Measurements from ENCODE around the gene SYNE1. TPM values are rescaled to one million over a fixed set of nuclear protein-coding genes. Genes with fewer than 3 reads are reported as not detected.
"Not testable (repeated sequence)": the region's sequence is repeated elsewhere in the genome, so short reads cannot be mapped to it uniquely, and the experiment has no call there.

The SYNE1 gene
- total RNA-seq, 2 donors from 2014 or later = 15.8 to 30.1 TPM

DNA sequence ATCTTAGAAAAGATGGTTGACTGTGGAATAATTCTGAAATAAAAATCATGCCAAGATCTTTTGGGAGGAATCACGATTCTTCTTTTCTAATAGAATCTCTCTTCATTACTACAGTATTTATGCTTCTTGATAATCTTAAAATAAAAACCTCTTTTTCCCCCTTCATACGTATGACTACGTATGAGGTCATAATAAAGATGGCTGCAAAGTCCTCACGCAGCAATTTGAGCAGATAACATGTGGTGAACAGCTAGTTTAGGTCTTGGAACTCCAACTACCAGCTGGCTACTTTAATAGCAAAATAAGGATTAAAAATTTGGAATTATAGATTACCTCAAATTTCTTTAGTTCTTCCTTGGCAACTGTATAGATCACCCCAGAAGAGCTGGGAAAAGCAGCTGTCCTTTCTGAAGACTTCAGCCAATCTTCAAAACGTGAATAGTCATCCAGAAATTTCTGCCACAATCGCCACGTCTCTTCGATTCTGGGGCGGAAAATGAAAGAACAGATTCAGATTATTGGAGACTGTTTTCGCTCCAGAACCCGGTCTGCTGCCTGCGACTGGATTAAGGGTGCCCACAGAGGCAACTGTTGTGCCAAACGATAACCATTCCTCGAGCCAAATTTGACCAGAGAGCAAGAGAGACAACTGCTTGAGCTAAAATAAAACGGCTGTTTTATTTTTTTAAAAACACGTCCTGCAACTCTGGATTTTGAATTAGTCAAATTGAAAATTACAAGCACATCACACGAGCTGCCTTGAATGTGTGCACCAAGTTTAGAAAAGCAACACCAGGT is 482.4 kb downstream of the SYNE1 start:
- DNase-seq (no peak), ATAC-seq (no peak)
- intact Hi-C loops (cut with DNase I, micrococcal nuclease) = no loop called here

DNA sequence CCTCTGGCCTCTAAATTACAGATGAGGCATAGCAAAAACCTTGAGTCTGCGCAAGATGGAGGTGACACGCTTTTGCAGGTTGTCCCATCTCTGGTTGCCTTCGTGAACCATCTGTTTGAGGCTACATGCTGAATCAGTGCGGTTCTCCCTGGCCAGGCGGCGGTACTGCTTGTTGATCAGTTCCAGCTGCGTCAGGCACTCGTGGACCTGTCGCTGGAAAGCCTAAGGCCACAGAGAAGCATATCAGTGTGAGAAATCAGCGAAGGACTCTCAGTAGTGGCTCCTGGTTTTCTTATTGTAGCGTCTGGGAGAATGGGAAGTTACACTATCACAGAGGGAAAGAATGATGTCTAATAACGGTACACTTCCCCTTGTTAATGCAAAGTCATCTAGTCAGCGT is 485.2 kb downstream of the SYNE1 start:
- no peak for ATAC-seq
- no peak for DNase-seq
- intact Hi-C loops (cut with DNase I, micrococcal nuclease) = no loop called here

- intact Hi-C loops (cut with DNase I, micrococcal nuclease) = no loop called here
- ATAC-seq (no peak), DNase-seq (no peak)
Observed at GRCh38 chr6:152150196-152150595, 487.0 kb downstream of the SYNE1 start.

DNA sequence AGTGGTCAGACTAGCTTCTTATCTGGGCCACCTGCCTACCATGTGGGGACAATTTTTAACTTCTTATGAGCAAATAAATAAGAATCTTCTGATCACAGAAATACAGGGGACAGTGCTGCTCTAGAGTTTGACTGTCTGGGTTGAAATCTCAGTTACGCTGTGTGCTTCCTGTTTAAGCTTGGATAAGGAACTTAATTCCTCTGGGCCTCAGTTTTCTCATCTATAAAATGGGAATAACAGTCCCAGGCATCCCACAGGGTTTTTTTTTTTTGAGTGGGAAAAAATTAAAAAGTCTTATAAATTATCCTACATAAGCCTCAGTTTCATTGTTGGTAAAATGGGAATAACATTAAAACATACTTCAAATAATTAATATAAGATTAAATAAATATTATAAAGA is 488.8 kb downstream of the SYNE1 start:
- ATAC-seq (no peak), DNase-seq (no peak)
- intact Hi-C loops (cut with DNase I, micrococcal nuclease) = no loop called here

GRCh38 chr6:152147269-152147668 is 489.9 kb downstream of the SYNE1 start:
- intact Hi-C loops (cut with DNase I, micrococcal nuclease) = no loop called here
- no peak for ATAC-seq
- DNase-seq = no peak

DNA sequence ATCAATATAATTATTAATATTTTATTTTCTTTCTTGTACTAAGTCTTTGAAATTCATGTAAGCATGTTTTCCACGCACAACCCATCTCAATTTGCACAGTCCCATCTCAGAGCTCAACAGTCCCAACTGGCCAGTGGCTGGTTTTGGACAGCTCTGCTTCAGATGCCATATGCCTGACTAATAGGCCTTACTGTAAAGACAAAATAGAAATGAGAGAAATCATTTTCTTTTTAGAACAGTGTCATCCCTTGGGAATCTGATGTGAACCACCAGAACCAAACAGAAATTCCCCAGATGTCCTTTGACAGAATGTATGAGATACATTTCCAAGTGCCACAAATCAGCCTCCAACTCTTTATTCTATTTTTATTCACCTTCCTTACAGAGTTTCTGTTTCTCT is 490.8 kb downstream of the SYNE1 start:
- intact Hi-C loops (cut with DNase I, micrococcal nuclease) = no loop called here
- ATAC-seq (no peak), DNase-seq (no peak)

GRCh38 chr6:152143359-152143758 is 493.8 kb downstream of the SYNE1 start:
- ATAC-seq (no peak), DNase-seq (no peak)
- intact Hi-C loops (cut with DNase I, micrococcal nuclease) = no loop called here

DNA sequence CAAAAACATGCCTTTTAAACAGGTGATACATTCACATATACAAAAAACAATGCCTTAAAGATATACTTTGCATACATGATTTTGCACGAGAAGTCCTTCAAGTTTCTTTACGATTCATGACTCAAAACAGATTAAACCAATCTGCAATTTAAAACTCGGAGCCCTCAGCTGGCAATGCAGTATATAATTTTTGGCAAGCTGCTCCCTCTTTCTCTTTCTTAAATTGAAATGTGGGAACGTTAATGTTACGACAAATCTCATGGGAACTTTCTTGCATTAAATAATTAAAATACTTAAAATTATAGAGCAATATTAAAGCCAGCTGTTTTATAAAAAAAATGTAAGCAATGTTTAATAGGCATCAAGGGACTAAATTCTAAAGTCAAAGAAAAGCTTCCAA is 495.1 kb downstream of the SYNE1 start:
- DNase-seq = no peak
- ATAC-seq = no peak
- intact Hi-C loops (cut with DNase I, micrococcal nuclease) = no loop called here

DNA sequence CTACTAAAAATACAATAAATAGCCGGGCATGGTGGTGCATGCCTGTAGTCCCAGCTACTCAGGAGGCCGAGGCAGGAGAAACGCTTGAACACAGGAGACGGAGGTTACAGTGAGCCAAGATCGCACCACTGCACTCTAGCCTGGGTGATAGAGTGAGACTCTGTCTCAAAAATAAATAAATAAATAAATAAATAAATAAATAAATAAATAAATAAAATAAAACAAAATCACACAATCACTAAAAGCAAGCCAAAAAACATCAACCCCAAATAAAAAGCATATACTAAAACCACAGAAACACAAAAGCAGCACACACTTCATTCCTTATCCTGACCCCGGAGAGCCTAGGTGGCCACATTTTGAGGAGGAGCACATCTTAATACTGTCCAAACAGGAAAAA is 498.8 kb downstream of the SYNE1 start:
- intact Hi-C loops (cut with DNase I, micrococcal nuclease); ATAC-seq; DNase-seq: not testable (repeated sequence)

GRCh38 chr6:152136449-152136825 is 500.7 kb downstream of the SYNE1 start:
- ATAC-seq = peak; percentile 18
- DNase-seq = no peak

DNA sequence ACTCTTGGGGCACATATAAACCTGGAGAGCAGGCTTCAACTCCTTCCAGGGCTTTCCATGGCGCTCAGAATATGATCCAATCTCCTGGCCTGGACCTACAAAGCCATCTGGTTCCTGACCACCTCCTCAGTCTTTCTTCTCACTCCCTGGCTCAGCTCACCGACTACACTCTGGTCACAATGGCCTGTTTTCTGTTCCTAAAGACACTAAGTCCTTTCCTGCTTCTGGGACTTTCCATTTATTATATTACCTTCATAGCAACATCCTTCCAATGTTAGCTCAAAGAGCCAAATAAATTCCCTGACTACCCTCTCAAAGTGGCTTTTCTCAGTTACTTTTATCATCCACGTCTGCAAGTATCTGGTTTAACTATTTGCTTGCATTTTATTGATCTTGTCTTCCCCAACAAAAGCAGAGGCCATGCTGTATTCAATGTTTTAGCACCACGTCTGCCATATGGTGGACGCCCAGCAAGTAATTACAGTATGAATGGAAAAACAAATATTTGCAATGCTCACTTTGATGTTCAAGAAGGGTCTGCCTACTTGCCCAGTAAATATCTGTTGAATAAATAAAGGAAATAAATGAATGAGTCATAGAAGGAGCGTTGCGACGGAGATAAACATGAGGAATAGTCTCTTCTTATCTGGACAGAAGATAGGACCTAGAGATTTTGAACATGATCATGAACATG is 501.3 kb downstream of the SYNE1 start:
- DNase-seq (no peak), ATAC-seq (peak; percentile 86)

More at GRCh38 chr6:152136449-152136825, 500.7 kb downstream of the SYNE1 start:
- intact Hi-C loops (cut with DNase I, micrococcal nuclease) = no loop called here

GRCh38 chr6:152130441-152130840 is 506.7 kb downstream of the SYNE1 start:
- peak; percentile 58 for ATAC-seq
- DNase-seq = no peak
- intact Hi-C loops (cut with DNase I, micrococcal nuclease) = no loop called here

More for the DNA sequence above, 501.3 kb downstream of the SYNE1 start:
- intact Hi-C loops (cut with DNase I, micrococcal nuclease) = no loop called here

DNA sequence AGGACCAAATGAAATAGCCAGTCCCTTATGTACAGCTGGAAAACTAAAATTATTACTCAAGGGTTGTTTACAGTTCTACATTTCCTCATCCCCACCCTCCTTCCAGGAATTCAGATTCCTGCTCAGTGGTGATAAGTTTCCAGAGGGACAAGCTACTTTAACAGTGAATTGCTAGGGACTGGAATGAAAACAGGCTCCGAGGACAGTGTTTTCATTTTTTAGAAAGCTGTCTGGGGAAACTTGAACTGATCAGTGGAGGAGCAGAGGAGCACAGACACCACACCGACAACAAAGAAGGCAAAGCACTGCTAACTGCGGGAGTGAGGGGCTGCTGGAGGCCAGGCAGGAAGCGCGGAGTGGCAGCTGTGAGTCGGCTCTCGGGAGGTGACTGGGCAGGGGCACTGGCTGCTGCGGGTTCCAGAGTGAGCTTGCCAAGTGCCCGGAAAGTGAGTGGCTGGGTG is 507.4 kb downstream of the SYNE1 start:
- DNase-seq = peak in 1 of 2 donors; percentile 16
- intact Hi-C loops (cut with DNase I, micrococcal nuclease) = loop anchor here in 1 of 2 donors (10.0 kb wide), 1 partner anchor 365 kb away; no protein-coding TSS in a partner anchor
- peak; percentile 84 for ATAC-seq

- intact Hi-C loops (cut with DNase I, micrococcal nuclease) = loop anchor here in 1 of 2 donors (10.0 kb wide), 1 partner anchor 363 kb away; no protein-coding TSS in a partner anchor
- ATAC-seq (no peak), DNase-seq (no peak)
Observed at GRCh38 chr6:152127432-152128165, 509.6 kb downstream of the SYNE1 start.

DNA sequence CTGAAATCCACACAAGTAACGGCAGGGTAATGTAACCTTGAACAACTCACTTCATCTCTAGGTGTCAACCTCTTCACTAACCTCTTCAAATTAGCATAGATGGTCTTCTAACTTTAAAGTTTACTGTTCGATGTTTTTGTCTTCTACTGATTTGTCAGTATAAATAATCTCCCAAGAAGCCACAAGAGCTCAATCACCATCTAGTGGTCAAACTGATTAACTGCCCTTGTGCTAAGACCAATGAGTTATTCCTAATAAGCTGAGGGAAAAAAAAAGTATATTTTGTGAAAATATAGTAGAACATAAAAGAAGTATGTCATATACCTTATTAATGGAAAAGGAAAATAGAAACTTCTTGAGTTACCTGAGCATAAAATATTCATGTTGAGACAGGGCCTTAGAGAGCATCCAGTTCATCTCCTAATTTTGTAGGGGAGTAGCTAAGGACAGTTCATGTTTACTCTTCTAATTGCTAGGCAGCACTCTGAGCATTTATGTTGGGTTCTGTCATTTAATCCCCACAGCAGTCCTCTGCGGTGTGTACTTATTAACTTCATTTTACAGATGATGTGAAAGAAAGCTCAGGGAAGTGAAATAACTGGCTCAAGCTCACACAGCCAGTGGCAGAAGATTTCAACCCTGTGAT is 512.6 kb downstream of the SYNE1 start:
- intact Hi-C loops (cut with DNase I, micrococcal nuclease) = loop anchor here in 1 of 2 donors (10.0 kb wide), 1 partner anchor 360 kb away; no protein-coding TSS in a partner anchor
- ATAC-seq (no peak), DNase-seq (no peak)

- no peak for DNase-seq
- no peak for ATAC-seq
- intact Hi-C loops (cut with DNase I, micrococcal nuclease) = loop anchor here in 1 of 2 donors (10.0 kb wide), 1 partner anchor 358 kb away; no protein-coding TSS in a partner anchor
Observed at GRCh38 chr6:152123076-152123475, 514.1 kb downstream of the SYNE1 start.

DNA sequence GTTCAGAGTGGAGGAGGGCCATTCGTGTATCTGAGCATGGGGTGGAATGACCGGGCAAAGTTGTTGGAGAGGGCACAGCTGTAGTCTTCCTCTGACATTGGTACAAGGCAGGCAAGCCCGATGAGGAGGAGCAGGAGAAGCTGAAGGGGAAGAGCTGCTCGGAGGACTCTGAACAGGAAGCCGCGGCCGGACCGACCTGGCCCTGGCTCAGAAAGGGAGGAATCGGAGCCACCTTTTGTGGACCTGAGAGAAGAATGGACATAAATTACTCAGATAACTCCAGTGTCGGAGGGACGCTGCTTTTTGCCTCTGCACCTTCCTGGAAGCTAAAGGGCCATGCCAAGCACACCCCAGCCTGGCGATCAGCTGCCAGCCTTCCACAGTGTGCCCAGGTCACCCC is 514.7 kb downstream of the SYNE1 start:
- intact Hi-C loops (cut with DNase I, micrococcal nuclease) = loop anchor here in 1 of 2 donors (10.0 kb wide), 1 partner anchor 358 kb away; no protein-coding TSS in a partner anchor
- DNase-seq (no peak), ATAC-seq (no peak)

- ATAC-seq = no peak
- no peak for DNase-seq
- intact Hi-C loops (cut with DNase I, micrococcal nuclease) = loop anchor here in 1 of 2 donors (10.0 kb wide), 1 partner anchor 357 kb away; no protein-coding TSS in a partner anchor
Observed at GRCh38 chr6:152121910-152122309, 515.3 kb downstream of the SYNE1 start.
